HCT116 (cell line): ENCODE data around the gene ZNF521. TPM values are rescaled to one million over a fixed set of nuclear protein-coding genes. Genes with fewer than 3 reads are reported as not detected.

Experiments used
- ATAC-seq: fragments of 200-7000 bp; cut with Tn5 transposase; 2 replicates; pipeline ENCODE4 v1.9.1; 2020; ENCODE audit warnings: mild to moderate bottlenecking, moderate library complexity
- BruUV-seq: library from RNA; stranded (reverse); fragments of 400-500 nt; replicated peaks from 2 replicates; lab custom pipeline; 2021; lab: Mats Ljungman, UMichigan
- CTCF ChIA-PET: fragments of 300-600 bp; sonication (Branson Sonifier 250); formaldehyde crosslinking; loops from one replicate; lab custom pipeline; 2021; ENCODE audit warnings: antibody characterized with exemption; lab: Charles Lee
- POLR2A ChIA-PET: fragments of 300-600, 350-600 bp; sonication (Branson Sonifier 250); formaldehyde crosslinking; loops from one replicate; lab custom pipeline; 2021; ENCODE audit warnings: antibody characterized with exemption; lab: Charles Lee
- RAD21 ChIA-PET, 2 experiments: fragments of 300-600 bp; sonication (Branson Sonifier 250); formaldehyde crosslinking; loops; one replicate each; lab custom pipeline; 2023; ENCODE audit warnings: low total read pairs in 2 of 2; ENCODE audit not compliant: uncharacterized antibody in 2 of 2, unreplicated experiment in 2 of 2, low non-redundant PET in 1 of 2; lab: Charles Lee
- DNase-seq: peaks from one replicate; pipeline ENCODE4 v3.0.0-alpha.2; 2010; ENCODE audit warnings: low read depth, low spot score
- H2AFZ ChIP-seq: fragments of 200-600 bp; shearing (Covaris generic), sonication (generic); 2 replicates; pipeline ENCODE4 v1.6.1; 2017; ENCODE audit warnings: low read depth, mixed run types, mixed read lengths, antibody characterized with exemption, low read length; ENCODE audit not compliant: poor library complexity, severe bottlenecking
- H3K27ac ChIP-seq: 2 replicates; pipeline ENCODE4 v1.5.1; 2012; ENCODE audit warnings: low read depth, low read length
- H3K27me3 ChIP-seq: fragments of 200-600 bp; sonication (generic); 2 replicates; pipeline ENCODE4 v1.6.1; 2016; ENCODE audit warnings: mixed run types, low read length, mixed read lengths; ENCODE audit not compliant: insufficient read depth
- H3K36me3 ChIP-seq, 2 experiments: fragments of 200-500 bp in 1 of 2; fragments of 200-600 bp in 1 of 2; sonication (Bioruptor generic) in 1 of 2; sonication (generic) in 1 of 2; 2 replicates each; pipeline versions ENCODE4 v1.5.1 to v1.6.1; 2014 to 2016; ENCODE audit warnings: low read length in 2 of 2, inconsistent platforms in 1 of 2, mixed read lengths in 1 of 2, mixed run types in 1 of 2; ENCODE audit not compliant: insufficient read depth in 2 of 2, control insufficient read depth in 1 of 2
- H3K4me1 ChIP-seq, 2 experiments: fragments of 200-600 bp in 1 of 2; sonication (generic) in 1 of 2; 2 replicates each; pipeline versions ENCODE4 v1.5.1 to v1.6.1; 2012 to 2017; ENCODE audit warnings: low read length in 2 of 2, inconsistent platforms in 1 of 2, mild to moderate bottlenecking in 1 of 2, mixed read lengths in 1 of 2, mixed run types in 1 of 2, moderate library complexity in 1 of 2; ENCODE audit not compliant: insufficient read depth in 2 of 2, control insufficient read depth in 1 of 2
- H3K4me2 ChIP-seq: fragments of 200-600 bp; sonication (generic); 2 replicates; pipeline ENCODE4 v1.6.1; 2017; ENCODE audit warnings: mixed run types, low read length, mixed read lengths
- H3K4me3 ChIP-seq, 2 experiments: fragments of 200-600 bp in 1 of 2; sonication (generic) in 1 of 2; replicated peaks in 1 of 2; 2 replicates each; pipeline ENCODE4 v1.5.1; 2011 to 2016; ENCODE audit warnings: low read length in 2 of 2, control low read depth in 1 of 2, low read depth in 1 of 2, mild to moderate bottlenecking in 1 of 2, mixed read lengths in 1 of 2, mixed run types in 1 of 2
- H3K79me2 ChIP-seq: fragments of 200-600 bp; sonication (generic); 2 replicates; pipeline ENCODE4 v1.6.1; 2017; ENCODE audit warnings: mild to moderate bottlenecking, mixed run types, low read length, moderate library complexity, mixed read lengths; ENCODE audit not compliant: insufficient read depth
- H3K9ac ChIP-seq: fragments of 200-600 bp; sonication (generic); 2 replicates; pipeline ENCODE4 v1.6.1; 2016; ENCODE audit warnings: low read length, mixed read lengths
- H3K9me2 ChIP-seq: fragments of 200-600 bp; sonication (generic), shearing (Covaris generic); 2 replicates; pipeline ENCODE4 v1.6.1; 2017; ENCODE audit warnings: mixed run types, mild to moderate bottlenecking, moderate library complexity; ENCODE audit not compliant: insufficient read depth
- H3K9me3 ChIP-seq, 2 experiments: fragments of 200-500 bp in 1 of 2; fragments of 200-600 bp in 1 of 2; sonication (Bioruptor generic) in 1 of 2; sonication (generic) in 1 of 2; 2 replicates each; pipeline ENCODE4 v1.6.1; 2014 to 2017; ENCODE audit warnings: low read length in 2 of 2, mixed read lengths in 2 of 2, inconsistent platforms in 1 of 2, low read depth in 1 of 2, mild to moderate bottlenecking in 1 of 2, mixed run types in 1 of 2, moderate library complexity in 1 of 2; ENCODE audit not compliant: control insufficient read depth in 1 of 2, insufficient read depth in 1 of 2
- H4K20me1 ChIP-seq: fragments of 200-600 bp; sonication (generic), shearing (Covaris generic); 2 replicates; pipeline ENCODE4 v1.6.1; 2017; ENCODE audit warnings: mixed run types, mild to moderate bottlenecking, moderate library complexity; ENCODE audit not compliant: insufficient read depth
- CBX3 ChIP-seq: IDR thresholded peaks from 2 replicates; pipeline ENCODE4 v1.6.1; 2012; ENCODE audit warnings: low read depth
- POLR2A ChIP-seq: IDR thresholded peaks from 2 replicates; pipeline ENCODE4 v1.7.0; 2011; ENCODE audit warnings: borderline replicate concordance; ENCODE audit not compliant: insufficient read depth, insufficient read length; ENCODE audit errors: extremely low read depth
- SP1 ChIP-seq: IDR thresholded peaks from 2 replicates; pipeline ENCODE4 v1.6.1; 2012; ENCODE audit warnings: low read depth
- intact Hi-C: fragments of 100-400 bp; cut with micrococcal nuclease; formaldehyde crosslinking; loops from 2 replicates; pipeline ENCODE4 v1.10.0; 2022
- total RNA-seq: library from RNA; stranded (reverse); gene quantifications from one replicate; pipeline ENCODE4 v1.2.1, GENCODE V29; 2021; ENCODE audit not compliant: unreplicated experiment
- TF ChIP-seq, protein P1 (sequence below): IDR thresholded peaks from 2 replicates; pipeline ENCODE4 v1.6.1; 2012

Gene ZNF521
- total RNA-seq, 1 experiment from 2014 or later = 0.10 TPM

- TF ChIP-seq SP1 (no peak), CBX3 (no peak)
Observed at GRCh38 chr18:25284281-25284680, 67.7 kb downstream of the ZNF521 start (continued).

DNA sequence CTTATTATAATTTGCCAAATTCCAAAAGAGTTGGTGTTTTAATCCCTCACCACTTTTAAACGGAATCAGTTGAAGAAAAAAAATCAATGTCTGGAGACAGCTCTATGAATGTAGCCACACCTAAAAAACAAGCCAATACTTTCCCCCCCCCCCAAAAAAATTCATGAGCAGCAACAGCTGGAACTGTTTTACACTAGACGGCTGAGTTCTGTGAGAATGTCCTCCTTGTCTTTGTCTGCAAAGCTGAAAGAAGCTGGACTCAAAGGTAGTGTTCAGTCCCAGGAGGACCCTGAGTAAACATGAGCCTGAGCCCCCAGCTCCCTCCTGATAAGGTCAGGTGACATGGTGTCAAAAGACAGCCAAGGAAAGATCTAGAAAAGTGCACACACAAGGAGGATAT lies 68.2 kb downstream of the ZNF521 start:
- Histone ChIP-seq H3K27me3 (no peaks in the 10 kb centered on the region), H3K9ac (no peak overlapping the region), H3K9me3 (no peaks in the 10 kb centered on the region; a peak in 1 of 4 replicates), H3K79me2 (no peaks in the 10 kb centered on the region), H3K4me3 (no peak overlapping the region), H3K9me2 (no peaks in the 10 kb centered on the region), H4K20me1 (no peaks in the 10 kb centered on the region), H3K36me3 (no peaks in the 10 kb centered on the region), H3K4me1 (no peaks in the 10 kb centered on the region), H3K27ac (no peak overlapping the region), H2AFZ (no peak overlapping the region), H3K4me2 (no peak overlapping the region)
- DNase-seq (no peak), ATAC-seq (no peak)
- BruUV-seq = no TSS peak
- ChIA-PET POLR2A (no interaction called here), CTCF (no interaction called here), RAD21 (no interaction called here)
- intact Hi-C loops = no loop called here
- TF ChIP-seq POLR2A = no peak
- TF ChIP-seq, protein P1, sequence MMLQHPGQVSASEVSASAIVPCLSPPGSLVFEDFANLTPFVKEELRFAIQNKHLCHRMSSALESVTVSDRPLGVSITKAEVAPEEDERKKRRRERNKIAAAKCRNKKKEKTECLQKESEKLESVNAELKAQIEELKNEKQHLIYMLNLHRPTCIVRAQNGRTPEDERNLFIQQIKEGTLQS = no peak

- ChIA-PET POLR2A (no interaction called here), CTCF (no interaction called here)
- intact Hi-C loops = no loop called here
Observed at GRCh38 chr18:25282896-25283703, 68.9 kb downstream of the ZNF521 start.

More at GRCh38 chr18:25282896-25283703, 68.9 kb downstream of the ZNF521 start:
- no peak for TF ChIP-seq CBX3
- H3K4me3 ChIP-seq = no peak overlapping the region
- 0 out of 2 replicates have a peak, but pooled peaks cover 3% of the 10 kb centered on the region for H3K27me3 ChIP-seq
- ATAC-seq (no peak), DNase-seq (no peak)
- H2AFZ ChIP-seq = no peak overlapping the region
- no peaks in the 10 kb centered on the region; a peak in 1 of 4 replicates for H3K9me3 ChIP-seq
- no peak overlapping the region for H3K27ac ChIP-seq
- no peaks in the 10 kb centered on the region for H3K36me3 ChIP-seq
- RAD21 ChIA-PET = no interaction called here
- no peak overlapping the region for H3K9ac ChIP-seq
- no peak overlapping the region for H3K4me2 ChIP-seq
- BruUV-seq = no TSS peak
- H3K4me1 ChIP-seq = no peaks in the 10 kb centered on the region
- no peaks in the 10 kb centered on the region for H4K20me1 ChIP-seq
- H3K9me2 ChIP-seq = no peaks in the 10 kb centered on the region
- no peaks in the 10 kb centered on the region for H3K79me2 ChIP-seq
